ENCODE results near the gene MFAP4.

The MFAP4 gene

DNA sequence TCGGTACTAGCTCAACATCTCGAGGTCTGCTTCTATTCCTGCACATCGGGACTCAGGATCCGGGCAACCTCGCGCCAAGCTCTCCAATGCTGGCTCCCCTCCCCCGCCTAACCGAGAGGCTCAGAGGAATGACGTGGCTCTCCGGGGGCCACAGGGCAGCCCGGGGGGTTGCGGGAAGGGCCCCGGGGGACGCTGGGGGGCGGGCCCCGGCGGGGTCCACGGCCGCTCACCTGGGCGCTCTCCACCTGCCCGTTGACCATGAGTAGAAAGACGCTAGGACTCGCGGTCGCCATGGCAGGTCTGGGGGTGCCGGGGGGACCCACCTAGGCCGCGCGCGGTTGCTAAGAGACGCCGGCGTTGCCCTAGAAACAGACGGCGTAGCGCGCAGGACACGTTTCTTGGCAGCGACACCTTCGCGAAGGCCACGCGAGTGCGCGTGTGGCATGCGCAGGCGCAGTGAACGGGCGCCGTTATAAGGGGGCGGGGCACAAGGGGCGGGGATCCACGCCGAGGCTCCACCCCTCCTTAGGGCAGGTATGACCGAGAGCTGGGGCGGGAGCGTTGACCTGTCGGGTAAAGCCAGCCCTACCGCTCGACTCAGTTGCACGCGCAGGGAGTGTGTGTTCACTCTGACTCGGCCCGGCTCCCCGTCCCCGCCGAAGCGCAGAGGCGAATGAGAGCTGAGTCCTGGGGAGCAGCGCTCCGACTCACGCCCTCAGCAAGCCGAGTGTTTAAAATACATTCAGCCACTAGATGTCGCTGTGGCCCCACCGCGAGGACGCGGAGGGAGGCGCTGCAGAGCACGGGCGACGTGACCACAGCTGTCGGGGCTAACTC, 24.5 kb downstream of the MFAP4 start, which contains the start of gene B9D1:
TSS of gene B9D1 (minus strand) at position 447 of the 837 bp plus-strand sequence. CDS start at position 293, 154 bp downstream.
- DNase-seq (ENCODE audit: low read depth), result peak; percentile 94
- peak within 1 kb of the TSS; percentile 73 for H3K4me3 ChIP-seq (ENCODE audit: low read depth, low read length)
- TF ChIP-seq, protein P1, sequence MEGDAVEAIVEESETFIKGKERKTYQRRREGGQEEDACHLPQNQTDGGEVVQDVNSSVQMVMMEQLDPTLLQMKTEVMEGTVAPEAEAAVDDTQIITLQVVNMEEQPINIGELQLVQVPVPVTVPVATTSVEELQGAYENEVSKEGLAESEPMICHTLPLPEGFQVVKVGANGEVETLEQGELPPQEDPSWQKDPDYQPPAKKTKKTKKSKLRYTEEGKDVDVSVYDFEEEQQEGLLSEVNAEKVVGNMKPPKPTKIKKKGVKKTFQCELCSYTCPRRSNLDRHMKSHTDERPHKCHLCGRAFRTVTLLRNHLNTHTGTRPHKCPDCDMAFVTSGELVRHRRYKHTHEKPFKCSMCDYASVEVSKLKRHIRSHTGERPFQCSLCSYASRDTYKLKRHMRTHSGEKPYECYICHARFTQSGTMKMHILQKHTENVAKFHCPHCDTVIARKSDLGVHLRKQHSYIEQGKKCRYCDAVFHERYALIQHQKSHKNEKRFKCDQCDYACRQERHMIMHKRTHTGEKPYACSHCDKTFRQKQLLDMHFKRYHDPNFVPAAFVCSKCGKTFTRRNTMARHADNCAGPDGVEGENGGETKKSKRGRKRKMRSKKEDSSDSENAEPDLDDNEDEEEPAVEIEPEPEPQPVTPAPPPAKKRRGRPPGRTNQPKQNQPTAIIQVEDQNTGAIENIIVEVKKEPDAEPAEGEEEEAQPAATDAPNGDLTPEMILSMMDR (IDR thresholded peaks at IDR 0.05; ENCODE audit: insufficient read depth, low read depth, low read length, missing control alignments), result peak; percentile 91

DNA sequence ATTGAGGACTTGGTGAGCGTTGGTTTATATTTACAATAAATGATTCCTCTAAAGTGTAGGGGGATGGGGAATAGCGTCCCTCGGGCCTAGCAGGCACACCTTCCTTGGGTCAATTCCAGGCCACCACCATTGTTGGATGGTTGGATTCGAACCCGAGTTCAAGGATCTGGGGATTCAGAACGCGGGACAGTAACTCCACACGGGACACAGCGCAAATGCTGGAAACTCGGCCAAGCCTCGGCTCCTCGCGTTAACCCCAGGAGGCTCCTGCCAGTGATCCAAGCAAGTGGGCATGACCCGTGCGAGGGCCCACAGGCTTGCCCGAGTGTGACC, 25.1 kb downstream of the MFAP4 start:
- DNase-seq (ENCODE audit: low read depth), result no peak
- H3K4me3 ChIP-seq (ENCODE audit: low read depth, low read length), result peak overlapping the region; percentile 73
- TF ChIP-seq, protein P1 (IDR thresholded peaks at IDR 0.05; ENCODE audit: insufficient read depth, low read depth, low read length, missing control alignments), result no peak

DNA sequence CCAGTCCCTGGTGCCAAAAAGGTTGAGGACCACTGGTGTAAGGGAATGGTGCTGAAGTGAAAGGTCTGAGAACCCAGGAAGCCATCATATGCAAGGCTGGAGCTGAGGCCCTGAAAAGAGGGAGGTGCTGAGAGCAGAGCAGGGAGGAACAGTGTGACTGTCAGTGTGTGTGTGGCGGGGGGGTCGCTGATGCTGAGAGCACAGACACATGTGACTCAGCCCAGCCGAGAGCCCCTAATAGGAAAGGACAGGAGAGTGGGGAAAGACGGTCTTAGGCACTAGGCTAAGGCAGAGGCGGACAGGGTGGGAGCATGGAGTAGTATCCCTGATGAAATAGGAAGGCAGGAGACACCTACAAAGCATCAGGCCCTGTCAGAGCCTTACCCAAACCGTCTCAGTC, 25.7 kb downstream of the MFAP4 start:
- H3K4me3 ChIP-seq (ENCODE audit: low read depth, low read length), result no peak overlapping the region
- TF ChIP-seq, protein P1 (IDR thresholded peaks at IDR 0.05; ENCODE audit: insufficient read depth, low read depth, low read length, missing control alignments), result no peak
- no peak for DNase-seq (ENCODE audit: low read depth)

DNA sequence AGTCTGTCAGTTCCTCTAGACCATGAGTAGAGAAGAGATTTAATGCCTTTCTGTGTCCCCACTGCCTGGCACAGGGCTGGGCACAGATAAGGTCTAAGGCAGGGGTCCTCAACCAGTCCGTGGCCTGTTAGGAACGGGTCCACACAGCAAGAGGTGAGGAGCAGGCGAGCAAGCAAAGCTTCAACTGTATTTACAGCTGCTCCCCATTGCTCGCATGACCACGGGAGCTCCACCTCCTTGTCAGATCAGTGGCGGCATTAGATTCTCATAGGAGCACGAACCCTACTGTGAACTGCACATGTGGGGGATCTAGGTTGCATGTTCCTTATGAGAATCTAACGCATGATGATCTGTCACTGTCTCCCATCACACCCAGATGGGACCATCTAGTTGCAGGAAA, 26.2 kb downstream of the MFAP4 start:
- H3K4me3 ChIP-seq (ENCODE audit: low read depth, low read length), result no peak overlapping the region
- DNase-seq (ENCODE audit: low read depth), result no peak
- TF ChIP-seq, protein P1 (IDR thresholded peaks at IDR 0.05; ENCODE audit: insufficient read depth, low read depth, low read length, missing control alignments), result no peak

DNA sequence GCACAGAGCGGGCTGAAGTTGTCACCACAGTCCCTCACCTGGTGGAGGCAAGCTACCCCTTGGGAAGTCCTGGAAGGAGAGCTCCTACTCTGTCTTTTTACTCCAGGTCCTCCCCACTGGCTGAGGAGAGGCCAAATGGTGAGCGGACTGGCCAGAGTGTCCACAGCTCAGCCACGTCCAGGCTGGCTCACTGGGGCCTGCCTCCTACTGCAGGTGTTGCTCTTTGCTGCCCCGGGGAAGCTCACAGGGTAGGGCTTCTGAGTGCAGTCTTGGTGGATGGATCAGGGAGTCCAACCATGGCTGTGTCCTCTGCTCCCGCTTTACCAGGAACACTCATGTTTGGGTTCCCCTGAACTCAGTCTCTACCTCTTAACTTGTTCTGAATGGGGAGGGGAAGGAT, 27.1 kb downstream of the MFAP4 start:
- TF ChIP-seq, protein P1 (IDR thresholded peaks at IDR 0.05; ENCODE audit: insufficient read depth, low read depth, low read length, missing control alignments), result no peak
- H3K4me3 ChIP-seq (ENCODE audit: low read depth, low read length), result no peak overlapping the region
- no peak for DNase-seq (ENCODE audit: low read depth)

DNA sequence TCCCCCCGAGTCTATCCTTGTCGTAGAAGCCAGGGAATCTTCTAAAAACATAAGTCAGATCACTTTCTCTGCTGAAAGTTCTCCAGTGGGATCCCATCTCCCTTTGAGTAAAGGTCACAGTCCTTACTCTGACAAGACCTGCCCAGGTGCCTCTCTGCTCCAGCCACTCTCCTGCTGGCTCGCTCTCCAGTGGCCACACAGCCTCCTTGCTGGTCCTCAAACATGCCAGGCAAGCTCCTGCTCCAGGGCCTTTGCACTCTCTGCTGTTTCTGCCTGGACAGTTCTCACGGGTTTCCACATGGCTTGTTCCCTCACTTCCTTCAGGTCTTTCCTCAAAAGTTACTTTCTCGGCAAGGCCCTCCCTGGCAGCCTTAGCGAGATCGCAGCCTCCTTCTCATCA, 27.8 kb downstream of the MFAP4 start:
- DNase-seq (ENCODE audit: low read depth), result no peak
- no peak overlapping the region for H3K4me3 ChIP-seq (ENCODE audit: low read depth, low read length)
- TF ChIP-seq, protein P1 (IDR thresholded peaks at IDR 0.05; ENCODE audit: insufficient read depth, low read depth, low read length, missing control alignments), result no peak

DNA sequence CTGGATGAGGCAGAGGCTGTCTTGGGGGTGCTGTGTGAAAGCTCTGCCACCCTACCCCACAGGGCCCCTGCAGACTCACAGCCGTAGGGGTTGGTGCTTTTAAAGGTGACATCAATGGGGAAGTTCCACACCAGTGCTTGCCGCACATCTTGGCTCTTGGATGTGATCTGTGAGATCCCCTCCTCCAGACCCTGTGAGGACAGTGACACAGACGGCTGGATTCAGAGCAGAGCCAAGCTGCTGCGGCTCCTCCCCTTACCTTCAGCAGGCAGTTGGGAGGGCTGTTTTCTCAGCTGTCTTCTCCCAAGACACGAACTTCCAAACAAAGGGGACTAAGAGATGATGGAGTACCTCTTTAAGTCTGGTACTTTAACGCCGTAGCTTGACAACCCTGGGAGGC, 29.2 kb downstream of the MFAP4 start:
- no peak for DNase-seq (ENCODE audit: low read depth)

More for the DNA sequence above, 29.2 kb downstream of the MFAP4 start:
- H3K4me3 ChIP-seq (ENCODE audit: low read depth, low read length), result no peak overlapping the region
- TF ChIP-seq, protein P1 (IDR thresholded peaks at IDR 0.05; ENCODE audit: insufficient read depth, low read depth, low read length, missing control alignments), result no peak

All from GM12865 (cell line).